ENCODE data around the gene DNAH17.

DNA sequence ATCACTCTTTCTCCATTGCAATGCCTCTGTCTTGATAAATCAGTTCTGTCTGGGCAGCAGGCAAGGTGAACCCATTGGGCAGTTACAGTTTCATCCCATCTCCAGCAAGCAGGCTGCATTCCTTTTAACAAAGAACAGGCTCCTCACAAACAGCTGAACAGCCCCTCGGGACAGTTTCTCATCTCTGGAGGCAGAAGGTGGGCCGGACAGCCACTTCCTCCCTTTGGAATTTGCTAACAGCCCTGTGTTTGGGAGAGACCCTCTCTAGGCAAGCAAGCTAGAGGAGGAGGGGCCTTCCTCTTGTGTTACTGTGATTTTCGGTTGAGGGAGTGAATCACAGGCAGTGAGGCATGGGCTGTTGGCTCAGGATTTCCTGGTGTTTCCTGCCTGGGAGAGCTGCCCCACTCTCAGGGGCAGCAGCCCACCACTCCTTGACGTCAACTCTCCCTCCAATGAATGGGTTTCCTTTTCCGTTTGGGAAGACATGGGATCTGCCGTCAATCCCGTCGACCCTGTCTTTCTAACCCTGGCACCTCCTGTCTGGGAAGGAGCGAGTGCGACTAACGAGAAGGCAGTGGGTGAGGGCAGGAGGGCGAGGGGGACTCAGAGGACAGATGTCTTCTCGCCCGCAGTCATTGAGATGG, 202.4 kb downstream of the DNAH17 start:
- TF ChIP-seq, protein P1, sequence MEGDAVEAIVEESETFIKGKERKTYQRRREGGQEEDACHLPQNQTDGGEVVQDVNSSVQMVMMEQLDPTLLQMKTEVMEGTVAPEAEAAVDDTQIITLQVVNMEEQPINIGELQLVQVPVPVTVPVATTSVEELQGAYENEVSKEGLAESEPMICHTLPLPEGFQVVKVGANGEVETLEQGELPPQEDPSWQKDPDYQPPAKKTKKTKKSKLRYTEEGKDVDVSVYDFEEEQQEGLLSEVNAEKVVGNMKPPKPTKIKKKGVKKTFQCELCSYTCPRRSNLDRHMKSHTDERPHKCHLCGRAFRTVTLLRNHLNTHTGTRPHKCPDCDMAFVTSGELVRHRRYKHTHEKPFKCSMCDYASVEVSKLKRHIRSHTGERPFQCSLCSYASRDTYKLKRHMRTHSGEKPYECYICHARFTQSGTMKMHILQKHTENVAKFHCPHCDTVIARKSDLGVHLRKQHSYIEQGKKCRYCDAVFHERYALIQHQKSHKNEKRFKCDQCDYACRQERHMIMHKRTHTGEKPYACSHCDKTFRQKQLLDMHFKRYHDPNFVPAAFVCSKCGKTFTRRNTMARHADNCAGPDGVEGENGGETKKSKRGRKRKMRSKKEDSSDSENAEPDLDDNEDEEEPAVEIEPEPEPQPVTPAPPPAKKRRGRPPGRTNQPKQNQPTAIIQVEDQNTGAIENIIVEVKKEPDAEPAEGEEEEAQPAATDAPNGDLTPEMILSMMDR (IDR thresholded peaks at IDR 0.05) = no peak
- TF ChIP-seq EZH2 (IDR thresholded peaks at IDR 0.05) = no peak
